ENCODE data around the gene DPY19L1. TPM values are rescaled to one million over a fixed set of nuclear protein-coding genes. Genes with fewer than 3 reads are reported as not detected.
"Not testable (repeated sequence)": the region's sequence is repeated elsewhere in the genome, so short reads cannot be mapped to it uniquely, and the experiment has no call there.

The DPY19L1 gene
- total RNA-seq, 4 donors from 2014 or later = 10.8 to 14.3 (median 11.8) TPM

DNA sequence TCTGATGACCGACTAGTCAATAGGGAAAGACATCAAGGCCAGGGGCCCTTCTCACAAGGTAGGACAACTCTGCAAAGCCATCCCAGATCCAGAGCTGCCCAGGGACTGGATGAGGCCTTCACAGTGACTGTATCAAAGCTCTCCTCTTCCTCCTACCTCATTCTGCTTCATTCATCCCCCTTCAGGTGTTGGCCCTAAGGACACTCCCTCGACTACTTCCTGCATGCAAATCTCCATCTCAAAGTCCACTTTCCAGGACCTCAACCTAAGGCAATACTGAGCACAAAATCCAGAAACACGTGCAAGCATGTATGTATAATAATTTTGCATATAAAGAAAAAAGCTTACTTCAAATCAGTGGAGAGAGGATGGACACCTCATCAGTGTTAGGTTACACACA is 25.1 kb downstream of the DPY19L1 start:
- no peak for DNase-seq (ENCODE audit: extremely low spot score)
- no peaks in the 10 kb centered on the region for H3K4me1 ChIP-seq
- no peak overlapping the region for H3K27ac ChIP-seq (replicated peaks in 1 of 4)
- no peaks in the 10 kb centered on the region for H3K27me3 ChIP-seq
- no peaks in the 10 kb centered on the region for H3K9me3 ChIP-seq
- intact Hi-C loops (cut with DNase I) = no loop called here
- 91% methylated on average over 3 of the region's 3 CpGs for WGBS
- H3K36me3 ChIP-seq = peaks cover 0 to 47% (median 17%) of the 10 kb centered on the region in 4 donors
- H3K4me3 ChIP-seq = no peak overlapping the region
- TF ChIP-seq POLR2AphosphoS5 (IDR thresholded peaks at IDR 0.05) = no peak
- TF ChIP-seq POLR2A (IDR thresholded peaks at IDR 0.05; ENCODE audit: low read depth) = no peak
- TF ChIP-seq EP300 (IDR thresholded peaks at IDR 0.05) = no peak
- TF ChIP-seq, protein P1, sequence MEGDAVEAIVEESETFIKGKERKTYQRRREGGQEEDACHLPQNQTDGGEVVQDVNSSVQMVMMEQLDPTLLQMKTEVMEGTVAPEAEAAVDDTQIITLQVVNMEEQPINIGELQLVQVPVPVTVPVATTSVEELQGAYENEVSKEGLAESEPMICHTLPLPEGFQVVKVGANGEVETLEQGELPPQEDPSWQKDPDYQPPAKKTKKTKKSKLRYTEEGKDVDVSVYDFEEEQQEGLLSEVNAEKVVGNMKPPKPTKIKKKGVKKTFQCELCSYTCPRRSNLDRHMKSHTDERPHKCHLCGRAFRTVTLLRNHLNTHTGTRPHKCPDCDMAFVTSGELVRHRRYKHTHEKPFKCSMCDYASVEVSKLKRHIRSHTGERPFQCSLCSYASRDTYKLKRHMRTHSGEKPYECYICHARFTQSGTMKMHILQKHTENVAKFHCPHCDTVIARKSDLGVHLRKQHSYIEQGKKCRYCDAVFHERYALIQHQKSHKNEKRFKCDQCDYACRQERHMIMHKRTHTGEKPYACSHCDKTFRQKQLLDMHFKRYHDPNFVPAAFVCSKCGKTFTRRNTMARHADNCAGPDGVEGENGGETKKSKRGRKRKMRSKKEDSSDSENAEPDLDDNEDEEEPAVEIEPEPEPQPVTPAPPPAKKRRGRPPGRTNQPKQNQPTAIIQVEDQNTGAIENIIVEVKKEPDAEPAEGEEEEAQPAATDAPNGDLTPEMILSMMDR (IDR thresholded peaks at IDR 0.05) = no peak

DNA sequence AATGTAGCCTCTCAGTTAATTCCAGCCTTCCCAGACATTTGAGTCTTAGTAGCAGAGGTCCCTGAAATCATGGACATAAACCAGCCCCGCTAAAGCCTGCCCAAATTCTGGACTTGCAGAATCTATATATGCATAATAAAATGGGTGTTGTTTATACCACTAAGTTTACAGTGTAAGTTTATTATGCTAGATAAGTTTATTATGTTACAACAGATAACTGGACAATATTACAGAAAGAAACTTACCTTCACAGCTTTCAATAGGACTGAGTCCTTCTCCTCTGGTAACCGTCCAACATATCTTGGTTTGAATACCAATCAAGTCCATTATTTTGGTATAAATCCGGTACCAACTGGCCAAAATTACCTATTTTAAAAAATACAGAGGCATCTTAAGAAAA is 26.2 kb downstream of the DPY19L1 start:
- intact Hi-C loops (cut with DNase I) = no loop called here
- DNase-seq (ENCODE audit: extremely low spot score) = no peak
- H3K9me3 ChIP-seq = no peaks in the 10 kb centered on the region
- TF ChIP-seq POLR2A (IDR thresholded peaks at IDR 0.05; ENCODE audit: low read depth) = no peak
- TF ChIP-seq, protein P1 (IDR thresholded peaks at IDR 0.05) = no peak
- TF ChIP-seq POLR2AphosphoS5 (IDR thresholded peaks at IDR 0.05) = no peak
- no peak for TF ChIP-seq EP300 (IDR thresholded peaks at IDR 0.05)
- no peaks in the 10 kb centered on the region for H3K4me1 ChIP-seq
- H3K27me3 ChIP-seq = no peaks in the 10 kb centered on the region
- peaks cover 0 to 38% (median 14%) of the 10 kb centered on the region in 4 donors for H3K36me3 ChIP-seq
- 94% methylated on average over 3 of the region's 3 CpGs for WGBS
- H3K27ac ChIP-seq (replicated peaks in 1 of 4) = no peak overlapping the region
- no peak overlapping the region for H3K4me3 ChIP-seq

DNA sequence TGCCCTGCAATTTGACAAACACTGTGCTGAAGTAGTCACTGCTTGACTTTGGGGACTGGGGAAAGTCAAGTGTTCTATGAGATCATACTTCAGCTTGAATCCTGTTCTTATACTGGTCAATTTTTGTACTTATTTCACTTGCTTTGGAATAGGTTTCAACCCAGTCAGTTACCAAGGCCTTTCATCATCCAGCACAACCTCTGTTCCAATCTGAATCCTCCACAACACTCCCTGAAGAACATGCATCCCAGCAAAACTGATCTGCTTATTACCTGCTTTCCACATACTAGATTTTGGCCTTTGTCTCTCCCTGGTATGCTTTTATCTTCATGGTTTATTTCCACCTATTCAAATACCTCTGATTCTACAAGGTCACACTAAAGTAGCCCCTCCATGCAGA is 29.5 kb downstream of the DPY19L1 start:
- Histone ChIP-seq H3K36me3 (peaks cover 0 to 20% (median 12%) of the 10 kb centered on the region in 4 donors), H3K4me3 (no peak overlapping the region), H3K27ac (replicated peaks in 1 of 4) (no peak overlapping the region), H3K9me3 (peaks cover 0 to under 1% (median 0%) of the 10 kb centered on the region in 4 donors), H3K4me1 (peaks cover 8 to 9% (median 9%) of the 10 kb centered on the region in 4 donors), H3K27me3 (no peaks in the 10 kb centered on the region)
- DNase-seq (ENCODE audit: extremely low spot score) = no peak
- intact Hi-C loops (cut with DNase I) = no loop called here
- TF ChIP-seq EP300 (IDR thresholded peaks at IDR 0.05) (no peak), POLR2AphosphoS5 (IDR thresholded peaks at IDR 0.05) (no peak), POLR2A (IDR thresholded peaks at IDR 0.05; ENCODE audit: low read depth) (no peak)
- TF ChIP-seq, protein P1 (IDR thresholded peaks at IDR 0.05) = no peak

DNA sequence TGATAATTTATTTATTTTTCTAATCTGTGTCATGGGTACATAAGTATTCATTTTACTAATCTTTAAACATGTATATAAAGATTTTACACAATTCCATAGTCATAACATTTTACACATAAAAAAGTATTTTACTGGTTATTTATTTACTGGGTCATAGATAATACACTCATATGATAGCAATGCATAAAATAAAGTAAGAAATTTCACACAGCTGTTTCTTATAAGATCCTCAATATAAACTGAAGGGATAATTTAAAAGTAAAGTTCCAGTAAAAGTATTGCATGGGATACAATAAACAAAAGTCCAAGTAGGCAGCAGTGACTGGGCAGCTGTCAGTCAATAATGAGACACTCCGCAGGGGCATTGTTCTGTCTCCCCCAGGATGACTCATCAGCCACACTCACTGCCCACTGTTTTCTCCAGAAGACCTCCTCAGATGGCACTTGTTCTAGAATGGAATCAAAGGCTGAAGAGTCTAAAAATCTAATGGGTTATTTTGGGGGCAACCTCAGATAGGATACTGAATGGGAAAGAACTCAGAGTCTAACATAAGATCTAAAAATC is 32.7 kb downstream of the DPY19L1 start:
- intact Hi-C loops (cut with DNase I) = no loop called here
- Histone ChIP-seq H3K27ac (replicated peaks in 1 of 4) (no peak overlapping the region), H3K36me3 (no peaks in the 10 kb centered on the region), H3K4me1 (peaks cover 8 to 9% (median 9%) of the 10 kb centered on the region in 4 donors), H3K4me3 (no peak overlapping the region), H3K9me3 (peaks cover 0 to 3% (median 0%) of the 10 kb centered on the region in 4 donors), H3K27me3 (no peaks in the 10 kb centered on the region)
- TF ChIP-seq POLR2A (IDR thresholded peaks at IDR 0.05; ENCODE audit: low read depth) = no peak
- no peak for DNase-seq (ENCODE audit: extremely low spot score)
- 95% methylated on average over 1 of the region's 1 CpG for whole genome bisulfite sequencing

DNA sequence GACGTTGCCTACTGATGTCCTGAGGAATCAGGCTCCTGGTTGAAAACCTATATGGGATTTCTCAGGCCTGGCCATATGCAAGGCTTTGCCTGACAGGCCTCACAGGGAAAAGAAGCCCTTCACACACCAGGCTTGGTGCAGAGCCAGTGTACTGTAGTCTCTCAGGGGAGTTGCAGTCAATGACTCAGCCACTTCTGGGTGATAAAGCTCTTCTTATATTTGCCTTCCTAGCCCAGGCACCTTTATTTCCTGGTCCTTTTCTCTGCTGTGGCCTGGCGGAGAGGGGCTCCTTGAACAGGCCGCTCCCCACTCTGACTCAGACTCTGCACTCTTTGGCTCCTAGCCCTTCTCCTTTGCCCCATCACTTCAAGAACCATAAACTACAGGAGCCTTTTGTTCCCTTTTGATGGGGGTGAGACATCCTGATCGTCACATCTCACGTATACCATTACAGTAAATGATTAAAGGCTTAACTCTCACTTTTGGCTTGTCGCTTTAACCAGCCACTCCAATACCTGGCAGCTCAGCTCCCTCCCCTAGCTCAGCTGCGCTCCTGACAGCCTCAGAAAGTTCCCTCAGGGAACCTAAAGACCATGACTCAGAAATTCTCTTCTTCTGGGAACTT is 33.5 kb downstream of the DPY19L1 start:
- Histone ChIP-seq H3K4me3 (no peak overlapping the region), H3K27ac (replicated peaks in 1 of 4) (no peak overlapping the region), H3K4me1 (peaks cover 8 to 9% (median 9%) of the 10 kb centered on the region in 4 donors), H3K27me3 (no peaks in the 10 kb centered on the region), H3K36me3 (no peaks in the 10 kb centered on the region), H3K9me3 (peaks cover 0 to 3% (median 0%) of the 10 kb centered on the region in 4 donors)
- intact Hi-C loops (cut with DNase I) = no loop called here
- TF ChIP-seq EP300 (IDR thresholded peaks at IDR 0.05) = no peak
- TF ChIP-seq, protein P1 (IDR thresholded peaks at IDR 0.05) = no peak
- DNase-seq (ENCODE audit: extremely low spot score) = no peak
- 82% methylated on average over 7 of the region's 7 CpGs for WGBS

DNA sequence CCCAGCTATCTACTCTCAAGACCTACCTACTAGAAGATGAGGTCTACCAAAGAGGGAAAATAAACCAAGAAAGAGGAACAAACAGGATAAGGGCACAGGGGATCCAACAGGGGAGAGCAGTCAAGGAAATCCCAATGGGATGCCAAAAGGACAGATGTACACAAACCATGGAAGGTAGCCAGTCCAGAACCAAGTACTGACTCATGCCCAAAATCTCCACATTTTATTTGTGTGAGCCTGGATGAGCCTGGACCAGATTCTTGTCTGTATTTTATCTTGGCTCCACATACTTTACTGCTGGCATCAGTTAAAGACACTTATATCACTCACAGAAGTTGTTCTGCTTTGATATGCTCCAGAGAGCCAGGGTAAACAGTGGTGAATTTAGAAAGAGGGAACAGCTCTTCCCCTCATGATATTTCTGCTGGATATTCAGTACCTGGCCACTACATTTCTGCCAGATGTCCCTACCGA is 34.1 kb downstream of the DPY19L1 start:
- intact Hi-C loops (cut with DNase I); H3K27ac ChIP-seq (replicated peaks in 1 of 4); H3K4me3 ChIP-seq; DNase-seq (ENCODE audit: extremely low spot score); H3K36me3 ChIP-seq; H3K4me1 ChIP-seq; H3K9me3 ChIP-seq; H3K27me3 ChIP-seq: not testable (repeated sequence)
- 73% methylated on average over 1 of the region's 1 CpG for WGBS

DNA sequence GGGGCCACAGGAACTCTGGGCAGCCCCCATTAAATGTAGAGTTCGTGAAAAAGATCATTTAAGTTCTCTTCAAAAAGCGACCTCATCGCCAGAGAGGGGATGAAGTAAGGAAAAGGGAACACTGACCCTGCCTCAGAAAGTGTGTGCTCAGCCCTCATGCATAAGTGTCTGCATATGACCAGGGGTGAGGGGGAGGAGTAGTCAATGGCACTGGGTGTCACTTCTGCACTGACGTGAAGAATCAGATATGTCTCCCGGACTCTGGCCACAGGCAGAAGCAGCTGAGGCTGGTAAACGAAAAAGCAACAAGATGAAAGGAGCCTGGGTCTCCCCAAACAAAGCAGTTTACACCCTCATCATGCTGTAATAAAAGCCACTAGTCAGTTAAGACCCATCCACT is 39.0 kb downstream of the DPY19L1 start:
- WGBS = 87% methylated on average over 4 of the region's 6 CpGs
- H3K27ac ChIP-seq (replicated peaks in 1 of 4); H3K36me3 ChIP-seq; intact Hi-C loops (cut with DNase I); H3K27me3 ChIP-seq; H3K4me3 ChIP-seq; H3K9me3 ChIP-seq; DNase-seq (ENCODE audit: extremely low spot score); H3K4me1 ChIP-seq: not testable (repeated sequence)

DNA sequence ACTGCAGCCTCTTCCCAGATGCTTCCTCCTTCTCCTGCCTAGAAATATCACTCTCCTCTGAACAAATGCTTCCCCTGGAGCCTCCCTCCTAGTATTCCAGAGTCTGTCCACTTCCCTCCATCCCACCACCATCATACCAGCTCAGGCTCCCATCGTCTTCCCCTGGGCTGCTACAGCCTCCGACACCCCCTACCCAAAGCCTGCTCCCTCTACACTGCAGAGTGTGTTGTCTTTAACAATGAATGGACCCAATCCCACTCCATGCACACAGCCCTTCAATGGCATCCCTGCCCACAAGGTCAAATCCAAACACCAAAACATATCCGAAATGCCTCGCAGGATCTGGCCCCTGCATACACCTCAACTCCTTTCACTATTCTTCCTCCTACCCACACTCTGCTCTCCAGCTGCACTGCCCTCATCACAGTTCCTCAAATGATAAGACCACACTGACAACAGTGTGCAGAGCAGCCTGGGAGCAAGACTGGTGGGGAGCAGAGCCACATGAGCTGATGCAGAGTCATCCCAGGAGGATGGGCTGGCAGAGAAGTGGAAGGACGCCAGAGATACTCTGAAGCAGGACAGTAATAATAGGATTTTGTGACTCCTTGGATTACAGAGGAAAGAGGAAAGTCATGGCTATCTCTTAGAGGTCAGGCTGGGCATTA is 40.7 kb downstream of the DPY19L1 start:
- DNase-seq (ENCODE audit: extremely low spot score); H3K27ac ChIP-seq (replicated peaks in 1 of 4); H3K4me3 ChIP-seq; intact Hi-C loops (cut with DNase I); H3K27me3 ChIP-seq; H3K36me3 ChIP-seq; H3K4me1 ChIP-seq; H3K9me3 ChIP-seq: not testable (repeated sequence)
- 84% methylated on average over 3 of the region's 5 CpGs for WGBS

Data from esophagus muscularis mucosa (tissue), 4 donors.